Activated naive CD8-positive, alpha-beta T cell (primary cell): ENCODE data around the gene TCEAL1.
"Not testable (repeated sequence)": the region's sequence is repeated elsewhere in the genome, so short reads cannot be mapped to it uniquely, and the experiment has no call there.

Experiments used
- H3K27ac Mint-ChIP-seq: one replicate; pipeline ENCODE4 v1.8.0; 2021; ENCODE audit warnings: mixed read lengths
- H3K27me3 Mint-ChIP-seq: one replicate; pipeline ENCODE4 v1.8.0; 2021; ENCODE audit warnings: mixed read lengths
- H3K36me3 Mint-ChIP-seq: one replicate; pipeline ENCODE4 v1.8.0; 2021; ENCODE audit warnings: mixed read lengths
- H3K4me1 Mint-ChIP-seq: one replicate; pipeline ENCODE4 v1.8.0; 2021; ENCODE audit warnings: low read depth, mixed read lengths
- H3K4me3 Mint-ChIP-seq: one replicate; pipeline ENCODE4 v1.8.0; 2021; ENCODE audit warnings: mild to moderate bottlenecking, mixed read lengths
- H3K9me3 Mint-ChIP-seq: one replicate; pipeline ENCODE4 v1.8.0; 2021; ENCODE audit warnings: low read depth, mixed read lengths

TCEAL1 gene

DNA sequence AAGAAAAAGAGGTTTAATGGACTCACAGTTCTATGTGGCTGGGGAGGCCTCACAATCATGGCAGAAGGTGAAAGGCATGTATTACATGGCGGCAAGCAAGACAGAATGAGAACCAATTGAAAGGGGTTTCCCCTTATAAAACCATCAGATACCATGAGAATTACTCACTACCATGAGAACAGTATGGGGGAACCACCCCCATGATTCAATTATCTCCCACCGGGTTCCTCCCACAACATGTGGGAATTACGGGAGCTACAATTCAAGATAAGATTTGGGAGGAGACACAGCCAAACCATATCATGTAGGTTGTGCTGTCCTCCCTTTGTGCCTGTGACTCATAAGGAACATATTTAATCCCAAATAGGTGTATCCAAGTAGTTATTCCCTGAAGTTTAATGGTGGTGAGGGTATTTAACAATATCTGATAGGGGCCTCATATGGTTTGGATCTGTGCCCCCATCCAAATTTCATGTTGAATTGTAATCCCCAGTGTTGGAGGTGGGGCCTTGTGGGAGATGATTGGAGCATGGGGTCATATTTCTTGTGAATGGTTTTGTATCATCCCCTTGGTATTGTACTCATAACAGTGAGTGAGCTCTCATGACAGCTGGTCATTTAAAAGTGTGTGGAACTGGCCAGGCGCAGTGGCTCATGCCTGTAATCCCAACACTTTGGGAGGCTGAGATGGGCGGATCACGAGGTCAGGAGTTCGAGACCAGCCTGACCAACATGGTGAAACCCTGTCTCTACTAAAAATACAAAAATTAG is 26.6 kb downstream of the TCEAL1 start:
- not testable (repeated sequence) for H3K9me3 Mint-ChIP-seq, H3K4me1 Mint-ChIP-seq, H3K4me3 Mint-ChIP-seq, H3K27me3 Mint-ChIP-seq, H3K27ac Mint-ChIP-seq, H3K36me3 Mint-ChIP-seq

DNA sequence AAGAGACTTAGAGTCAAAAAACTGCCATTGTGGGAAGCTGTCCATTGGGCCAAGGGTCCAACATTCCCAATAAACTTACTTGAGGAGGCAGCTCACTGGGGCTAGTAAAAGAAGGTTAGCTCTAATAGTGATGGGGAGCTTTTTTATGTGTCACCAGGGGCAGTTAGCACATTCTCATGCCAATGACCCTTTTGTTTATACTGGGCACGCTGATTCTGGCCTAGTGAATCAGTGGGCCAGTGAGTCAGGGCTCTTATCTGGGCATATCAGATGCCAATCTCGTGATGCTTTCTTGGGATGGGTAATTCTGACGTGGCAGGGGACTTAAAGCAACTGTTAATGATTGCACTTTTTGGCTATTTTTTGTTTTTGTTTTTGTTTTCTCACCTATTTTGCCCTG is 27.8 kb downstream of the TCEAL1 start:
- no peaks in the 10 kb centered on the region for H3K36me3 Mint-ChIP-seq
- H3K4me1 Mint-ChIP-seq = peaks cover 6% of the 10 kb centered on the region
- H3K9me3 Mint-ChIP-seq = no peaks in the 10 kb centered on the region
- H3K4me3 Mint-ChIP-seq = no peak overlapping the region
- no peak overlapping the region for H3K27ac Mint-ChIP-seq
- peaks cover 2% of the 10 kb centered on the region for H3K27me3 Mint-ChIP-seq

DNA sequence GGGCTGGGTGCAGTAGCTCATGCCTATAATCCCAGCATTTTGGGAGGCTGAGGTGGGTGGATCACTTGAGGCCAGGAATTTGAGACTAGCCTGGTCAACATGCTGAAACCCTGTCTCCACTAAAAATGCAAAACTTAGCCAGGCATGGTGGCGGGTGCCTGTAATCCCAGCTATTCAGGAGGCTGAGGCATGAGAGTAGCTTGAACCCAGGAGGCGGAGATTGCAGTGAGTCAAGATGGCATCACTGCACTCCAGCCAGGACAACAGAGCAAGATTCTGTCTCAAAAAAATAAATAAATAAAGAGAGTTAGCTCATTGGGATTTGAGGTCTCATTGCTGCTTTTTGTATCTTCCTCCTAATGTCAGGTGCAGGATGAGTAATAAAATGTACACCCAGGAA is 28.3 kb downstream of the TCEAL1 start:
- H3K27ac Mint-ChIP-seq, H3K4me3 Mint-ChIP-seq, H3K36me3 Mint-ChIP-seq, H3K4me1 Mint-ChIP-seq, H3K9me3 Mint-ChIP-seq, H3K27me3 Mint-ChIP-seq: not testable (repeated sequence)

DNA sequence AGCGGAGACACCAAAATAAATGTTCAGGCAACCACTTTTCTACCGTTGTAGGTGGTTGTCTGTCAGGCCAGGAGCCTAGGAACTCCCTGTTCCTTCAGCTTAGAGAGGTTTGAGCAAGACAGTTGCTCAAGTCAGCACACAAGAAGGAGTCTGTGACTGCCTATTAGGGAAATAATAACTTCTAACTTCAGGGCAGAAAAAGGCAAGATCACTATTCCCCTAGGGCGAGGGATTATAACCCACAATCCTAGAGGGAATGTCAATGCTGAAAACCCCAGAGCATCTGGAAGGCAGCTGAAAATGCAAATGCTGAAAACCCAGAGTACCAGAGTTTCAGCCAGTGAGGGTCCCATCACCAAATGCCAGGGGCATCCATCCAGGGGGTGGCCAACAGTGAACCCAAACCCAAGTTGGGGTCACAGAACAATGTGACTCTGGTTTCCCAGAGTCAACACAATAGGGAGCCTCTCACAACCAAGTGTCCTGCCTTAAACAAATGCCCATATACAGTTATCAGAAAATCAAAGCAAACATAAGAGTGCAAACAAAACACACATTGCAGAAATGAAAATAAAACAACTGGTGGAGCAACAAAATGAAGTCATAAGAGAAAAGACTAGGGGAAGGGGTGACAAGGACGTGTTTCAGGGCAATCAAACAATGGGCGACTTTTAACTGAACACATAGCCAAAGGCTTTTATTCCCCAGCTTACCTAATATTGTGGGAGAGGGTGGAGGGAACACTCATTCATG is 30.1 kb downstream of the TCEAL1 start:
- no peaks in the 10 kb centered on the region for H3K36me3 Mint-ChIP-seq
- H3K4me3 Mint-ChIP-seq = no peak overlapping the region
- H3K27me3 Mint-ChIP-seq = peaks cover 2% of the 10 kb centered on the region
- no peak overlapping the region for H3K27ac Mint-ChIP-seq
- peaks cover 6% of the 10 kb centered on the region for H3K4me1 Mint-ChIP-seq
- no peaks in the 10 kb centered on the region for H3K9me3 Mint-ChIP-seq

DNA sequence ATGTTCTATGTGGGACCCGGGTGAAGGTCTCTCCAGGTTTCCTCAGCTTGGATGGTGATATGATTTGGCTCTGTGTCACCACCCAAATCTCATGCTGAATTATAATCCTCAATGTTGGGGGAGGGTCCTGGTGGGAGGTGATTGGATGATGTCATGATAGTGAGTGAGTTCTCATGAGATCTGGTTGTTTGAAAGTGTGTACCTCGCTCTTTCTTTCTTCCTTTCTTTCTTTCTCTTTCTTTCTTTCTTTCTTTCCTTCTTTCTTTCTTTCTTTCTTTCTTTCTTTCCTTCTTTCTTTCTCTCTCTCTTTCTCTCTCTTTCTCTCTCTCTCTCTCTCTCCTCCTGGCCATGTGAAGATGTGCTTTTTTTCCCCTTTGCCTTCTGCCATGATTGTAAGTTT is 30.7 kb downstream of the TCEAL1 start:
- not testable (repeated sequence) for H3K36me3 Mint-ChIP-seq, H3K9me3 Mint-ChIP-seq, H3K4me3 Mint-ChIP-seq, H3K27me3 Mint-ChIP-seq, H3K4me1 Mint-ChIP-seq, H3K27ac Mint-ChIP-seq

DNA sequence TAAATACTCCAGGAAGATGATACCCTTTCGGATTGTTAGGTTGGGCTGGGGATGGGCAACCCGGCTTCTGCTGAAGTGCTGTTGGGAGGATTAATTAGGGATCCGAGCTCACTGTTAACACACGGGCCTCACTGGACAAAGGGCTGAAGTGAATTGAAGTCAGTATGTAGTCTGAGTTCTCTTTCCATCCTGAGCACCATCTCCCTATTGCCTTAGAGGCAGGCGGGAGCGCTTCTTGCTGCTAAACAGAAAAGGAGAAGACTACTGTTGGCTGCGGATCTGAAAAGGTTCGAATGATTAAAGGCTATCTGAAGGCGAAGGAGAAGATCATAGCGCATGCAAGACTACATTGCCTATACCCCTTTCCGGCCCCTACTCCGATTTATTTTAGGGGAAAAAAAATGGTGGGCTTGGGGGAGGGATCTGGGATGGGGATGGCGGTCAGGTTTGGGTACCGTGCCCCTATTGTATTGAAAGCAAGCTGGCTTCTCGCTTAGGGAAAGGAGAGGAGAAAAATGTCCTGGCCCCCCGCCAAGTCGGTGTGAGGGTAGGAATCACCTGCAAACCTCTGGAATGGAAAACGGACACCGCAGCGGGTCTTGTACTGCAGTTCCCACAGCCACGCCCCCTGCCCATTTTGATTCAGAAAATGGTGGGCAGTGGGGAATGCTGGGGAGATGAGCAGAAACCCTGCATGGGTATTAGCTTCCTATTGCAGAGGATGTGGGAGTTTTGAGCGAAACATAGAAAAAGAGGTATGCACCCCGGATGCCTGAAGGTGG is 35.4 kb downstream of the TCEAL1 start:
- H3K9me3 Mint-ChIP-seq = no peaks in the 10 kb centered on the region
- H3K4me3 Mint-ChIP-seq = no peak overlapping the region
- no peaks in the 10 kb centered on the region for H3K36me3 Mint-ChIP-seq
- peaks cover 2% of the 10 kb centered on the region for H3K27me3 Mint-ChIP-seq
- H3K4me1 Mint-ChIP-seq = peaks cover 2% of the 10 kb centered on the region
- H3K27ac Mint-ChIP-seq = no peak overlapping the region

DNA sequence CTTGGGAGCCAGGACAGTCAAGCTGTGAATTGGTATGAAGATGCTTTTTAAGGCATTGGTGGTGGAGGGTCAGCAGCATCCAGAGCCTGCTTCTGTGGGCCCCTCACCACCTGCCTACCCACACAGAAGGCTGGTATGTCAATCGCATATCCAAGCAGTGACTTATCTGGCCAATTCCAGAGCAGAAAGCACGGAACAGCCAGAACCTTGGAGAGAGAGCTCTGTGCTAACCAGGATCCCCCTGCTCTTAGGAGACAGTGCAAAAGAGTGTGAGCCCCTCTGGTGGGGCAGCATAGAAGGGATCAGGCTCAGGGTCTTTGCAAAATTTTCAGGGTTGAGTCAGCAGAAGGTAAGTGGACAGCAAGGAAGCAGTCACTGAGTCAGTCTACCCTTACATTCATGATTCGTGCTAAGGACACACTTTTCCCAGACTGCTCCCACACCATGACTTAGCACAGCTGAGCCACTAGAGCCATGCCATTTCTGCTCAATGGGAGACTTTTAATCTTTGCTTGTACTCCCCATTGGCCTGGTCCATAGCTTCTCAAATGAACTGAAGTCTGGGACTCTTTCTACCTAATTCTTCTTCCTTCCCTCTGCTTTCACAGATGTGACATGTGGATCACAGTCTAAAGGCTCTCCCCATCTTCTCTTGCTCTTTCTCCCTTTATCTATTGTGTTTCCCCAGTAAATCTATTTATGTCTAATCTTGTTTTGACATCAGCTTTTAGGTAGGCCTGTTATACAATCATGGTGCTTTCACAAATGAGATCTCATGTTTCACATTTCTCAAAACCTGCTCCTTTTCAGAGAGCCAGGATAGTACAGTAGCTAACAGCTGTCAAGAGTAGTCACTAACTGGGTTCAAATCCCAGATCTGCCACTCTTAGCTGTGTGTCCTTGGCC is 37.7 kb downstream of the TCEAL1 start:
- Mint-ChIP-seq H3K36me3 (no peaks in the 10 kb centered on the region), H3K4me1 (peaks cover 2% of the 10 kb centered on the region), H3K4me3 (no peak overlapping the region), H3K27ac (no peak overlapping the region), H3K27me3 (peaks cover 2% of the 10 kb centered on the region), H3K9me3 (no peaks in the 10 kb centered on the region)

DNA sequence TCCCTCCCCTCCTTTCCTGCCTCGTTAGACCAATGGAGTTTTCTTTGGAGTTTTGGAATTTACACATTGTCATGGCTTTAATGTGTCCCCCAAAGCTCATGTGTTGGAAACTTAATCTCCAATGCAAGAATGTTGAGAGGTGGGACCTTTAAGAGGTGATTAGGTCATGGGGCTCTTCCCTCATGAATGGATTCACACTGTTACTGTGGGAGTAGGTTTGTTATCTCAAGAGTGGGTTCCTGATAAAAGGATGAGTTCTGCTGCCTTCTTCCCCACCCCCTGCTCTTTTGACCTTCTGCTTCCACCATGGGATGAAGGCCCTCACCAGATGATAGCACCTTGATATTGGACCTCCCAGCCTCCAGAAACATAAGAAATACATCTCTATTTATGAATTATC is 41.0 kb downstream of the TCEAL1 start:
- Mint-ChIP-seq H3K27me3 (no peaks in the 10 kb centered on the region), H3K4me1 (no peaks in the 10 kb centered on the region), H3K36me3 (no peaks in the 10 kb centered on the region), H3K4me3 (no peak overlapping the region), H3K9me3 (no peaks in the 10 kb centered on the region), H3K27ac (no peak overlapping the region)

DNA sequence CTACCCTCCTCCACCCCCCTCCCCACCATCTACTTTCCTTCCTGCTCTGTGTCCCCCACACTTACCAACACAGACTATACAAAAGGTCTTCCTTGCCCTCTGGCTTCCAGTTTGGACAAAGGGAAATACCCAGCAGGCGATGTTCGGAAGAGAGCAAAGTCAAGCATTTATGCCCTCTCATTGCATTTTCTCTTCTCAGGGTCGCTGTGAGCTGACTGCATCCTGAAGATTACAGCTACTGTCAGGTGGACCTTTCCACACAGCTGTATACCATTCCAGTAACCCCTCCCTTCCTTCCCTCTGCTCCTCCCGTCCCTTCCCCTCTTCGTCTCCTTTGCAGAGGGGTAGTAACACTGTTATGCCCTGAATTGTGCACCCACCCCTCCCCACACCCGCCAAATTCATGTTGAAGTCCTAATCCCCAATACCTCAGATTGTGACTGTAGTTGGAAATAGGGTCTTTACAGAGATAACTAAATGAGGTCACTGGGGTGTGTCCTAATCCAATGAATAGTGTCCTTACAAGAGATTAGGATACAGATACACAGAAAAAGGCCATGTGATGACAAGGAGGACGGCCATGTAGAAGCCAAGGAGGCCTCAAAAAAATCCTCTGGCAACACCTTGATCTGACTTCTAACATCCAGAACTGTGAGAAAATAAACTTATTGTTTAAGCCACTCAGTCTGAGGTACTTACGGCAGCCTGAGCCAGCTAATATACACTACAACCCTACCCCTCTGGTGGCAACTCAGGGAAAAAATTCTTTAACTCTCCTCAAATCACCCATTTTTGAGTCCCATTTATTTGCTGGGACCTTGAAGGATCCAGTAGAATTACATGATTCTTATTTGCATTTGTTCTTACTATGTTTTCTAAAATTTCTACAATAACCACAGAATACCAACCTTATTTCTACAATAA is 46.0 kb downstream of the TCEAL1 start:
- H3K4me1 Mint-ChIP-seq = peaks cover 7% of the 10 kb centered on the region
- H3K4me3 Mint-ChIP-seq = no peak overlapping the region
- peaks cover 3% of the 10 kb centered on the region for H3K36me3 Mint-ChIP-seq
- no peak overlapping the region for H3K27ac Mint-ChIP-seq
- H3K27me3 Mint-ChIP-seq = no peaks in the 10 kb centered on the region
- H3K9me3 Mint-ChIP-seq = no peaks in the 10 kb centered on the region

DNA sequence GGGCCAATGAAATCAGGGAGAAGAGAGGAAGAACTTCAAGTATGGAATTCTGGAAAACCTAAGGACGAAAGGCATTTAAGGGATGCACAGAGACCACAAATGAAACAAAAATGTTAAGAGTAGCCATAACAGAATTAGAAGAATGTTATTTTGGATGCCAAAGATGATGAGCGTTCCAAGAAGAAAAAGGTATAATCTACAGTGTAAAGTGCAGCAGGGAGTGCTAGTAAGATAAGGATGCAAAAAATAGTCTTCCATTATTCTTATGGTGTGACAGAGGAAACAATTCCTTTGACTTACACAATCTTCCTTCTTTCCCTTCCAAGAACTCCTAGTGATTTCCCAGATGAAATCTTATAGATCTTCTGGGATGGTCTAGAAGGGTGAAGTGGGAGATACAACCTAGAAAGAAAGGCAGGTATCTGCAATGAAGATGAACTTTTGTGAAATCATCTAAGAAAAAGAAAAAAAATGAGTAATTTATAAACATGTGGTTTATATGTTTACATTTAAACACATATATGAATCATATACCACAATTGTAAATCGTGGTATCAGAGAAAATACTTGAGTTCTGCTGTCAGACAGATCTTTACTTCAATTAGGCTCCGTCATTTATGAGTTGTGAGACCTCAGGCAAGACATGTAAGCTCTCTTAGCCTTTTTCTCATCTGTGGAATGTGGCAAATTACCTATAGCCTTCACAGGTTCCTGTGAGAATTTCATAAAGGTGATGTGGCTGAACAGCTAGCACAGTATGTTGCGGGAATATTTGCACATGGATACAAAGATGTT is 49.6 kb downstream of the TCEAL1 start:
- Mint-ChIP-seq H3K27me3 (no peaks in the 10 kb centered on the region), H3K36me3 (peaks cover 3% of the 10 kb centered on the region), H3K9me3 (no peaks in the 10 kb centered on the region), H3K4me1 (peaks cover 7% of the 10 kb centered on the region), H3K4me3 (no peak overlapping the region), H3K27ac (no peak overlapping the region)
